Left hindlimb (tissue), 1 donor: ENCODE measurements around the gene TMUB1.
A peak's percentile ranks its signal among the peaks of the same experiment; 100 is the strongest.

Source experiments
- DNase-seq: peaks from one replicate; pipeline ENCODE4 v3.0.0-alpha.2; 2018

The TMUB1 gene

DNA sequence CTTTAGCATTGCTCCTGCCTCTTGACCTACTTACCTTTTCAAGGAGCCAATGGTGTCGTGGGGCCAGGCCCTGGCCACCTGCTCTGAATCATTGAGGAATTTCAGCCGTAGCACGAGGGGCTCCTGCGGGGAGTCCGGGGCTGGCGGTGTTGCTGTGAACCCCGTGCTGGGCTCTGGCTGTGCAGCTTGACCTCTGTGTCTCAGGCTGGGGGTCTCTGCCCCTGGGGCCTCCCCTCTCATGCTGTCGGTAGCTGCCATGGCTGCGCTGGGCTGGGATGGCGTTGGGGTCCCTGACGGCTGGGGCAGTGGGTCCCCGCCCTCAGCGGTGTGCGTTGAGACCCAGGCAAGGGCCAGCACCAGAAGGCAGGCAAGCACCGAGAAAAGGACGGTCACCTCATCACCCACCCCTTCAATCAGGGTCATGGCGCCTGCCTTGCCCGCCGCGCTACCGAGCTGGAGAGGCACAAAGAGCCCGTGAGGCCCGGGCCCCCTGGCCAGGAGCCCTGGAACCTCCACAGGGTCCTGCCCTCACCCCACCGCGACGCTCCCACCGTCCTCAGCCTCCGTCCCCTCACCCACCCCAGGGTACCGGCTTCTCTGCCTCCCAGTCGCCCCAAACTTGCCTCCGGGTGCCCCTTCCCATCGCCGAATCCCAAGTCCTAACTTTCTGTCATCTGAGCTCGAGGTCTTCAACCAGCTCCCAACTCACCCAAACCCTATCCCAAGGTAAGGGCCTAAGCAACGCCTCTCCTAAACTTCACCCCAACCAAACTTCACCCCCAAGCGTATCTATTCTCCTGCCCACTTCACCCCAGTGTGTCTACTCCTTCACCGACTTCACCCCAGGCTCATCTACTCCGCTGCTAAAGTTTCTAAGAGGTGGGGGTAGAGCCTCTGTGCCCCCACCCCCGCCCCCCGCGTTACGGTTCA, 887 bp downstream of the TMUB1 start:
- DNase-seq, result no peak

DNA sequence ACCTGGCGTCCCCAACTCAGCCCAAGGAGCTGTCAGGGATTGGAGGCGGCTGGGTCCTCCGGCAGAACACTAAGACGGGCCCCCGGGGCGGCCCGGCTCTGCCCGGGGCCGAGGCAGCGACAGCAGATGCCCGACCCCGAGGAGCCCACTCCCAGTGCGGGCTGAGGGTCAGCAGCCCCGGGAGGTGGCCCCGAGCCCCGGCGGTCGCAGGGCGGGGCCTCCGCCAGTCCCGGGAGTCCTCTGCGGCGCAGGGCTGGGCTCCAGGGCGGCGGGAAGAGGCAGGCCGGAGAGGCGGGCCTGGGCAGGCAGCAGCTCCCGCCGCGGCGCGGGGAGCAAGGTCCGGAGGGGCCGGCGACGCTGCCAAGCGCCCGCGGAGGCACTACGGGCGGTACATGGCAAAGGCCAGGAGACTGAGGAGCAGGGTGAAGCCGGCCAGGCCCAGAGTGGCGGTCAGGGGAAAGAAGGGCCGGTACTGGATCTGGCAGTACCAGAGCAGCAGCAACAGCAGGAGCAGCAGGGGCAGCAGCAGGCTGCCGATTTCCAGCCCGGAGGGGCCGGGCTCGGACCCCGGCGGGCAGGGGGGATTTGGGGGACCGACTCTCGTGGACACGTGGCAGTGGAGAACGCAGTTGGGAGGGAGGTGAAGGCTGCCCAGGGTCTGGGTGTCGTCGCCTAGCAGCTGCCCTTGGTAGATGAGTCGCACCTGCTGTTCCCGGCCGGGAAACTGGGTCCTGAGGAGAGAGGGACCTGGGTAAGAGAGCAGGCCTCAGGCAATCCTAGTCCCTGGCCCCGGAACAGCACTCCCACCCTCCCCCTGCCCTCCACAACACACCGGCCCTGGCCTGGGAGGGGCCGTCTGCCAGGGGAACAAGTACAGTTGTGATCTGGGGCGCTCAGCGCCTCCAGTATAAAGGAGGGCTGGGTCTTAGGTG, 1.9 kb downstream of the TMUB1 start:
- peak; percentile 61 for DNase-seq

DNA sequence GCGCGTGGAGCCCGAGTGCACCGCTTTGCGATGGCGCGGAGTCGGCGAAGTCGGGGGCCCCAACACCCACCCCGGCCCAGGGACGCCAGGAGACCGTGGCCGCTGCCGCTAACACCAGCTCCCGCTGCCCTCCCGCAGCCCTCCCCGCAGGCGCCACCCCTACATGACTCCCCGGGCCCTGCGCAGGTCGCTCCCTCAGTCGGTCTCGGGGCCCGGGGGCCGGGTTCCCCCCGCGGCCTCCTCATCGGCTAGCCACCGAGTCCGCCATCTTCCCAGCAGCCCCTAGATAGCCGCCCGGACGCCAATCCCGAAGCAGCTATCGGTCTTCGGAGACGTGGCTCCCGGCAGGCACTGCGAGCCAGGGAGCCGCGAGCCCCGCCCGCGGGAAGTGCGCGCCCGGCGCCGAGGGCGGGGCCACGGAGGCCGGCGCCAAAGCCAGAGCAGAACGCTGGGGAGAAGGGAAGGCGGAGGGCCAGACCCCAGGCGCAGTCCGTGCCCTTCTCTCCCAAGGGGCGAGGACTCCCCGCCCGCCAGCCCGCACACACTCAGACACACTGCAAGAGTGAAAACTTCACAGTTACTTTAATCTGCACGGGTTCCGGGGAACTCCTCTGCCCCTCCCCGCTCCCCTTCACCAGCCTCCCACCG, 2.6 kb downstream of the TMUB1 start, which contains the start of gene FASTK:
Gene FASTK, minus strand, starts transcription at position 288 of the 648 bp plus-strand sequence. Its CDS starts 43 bp downstream, at position 245.
- peak; percentile 94 for DNase-seq

DNA sequence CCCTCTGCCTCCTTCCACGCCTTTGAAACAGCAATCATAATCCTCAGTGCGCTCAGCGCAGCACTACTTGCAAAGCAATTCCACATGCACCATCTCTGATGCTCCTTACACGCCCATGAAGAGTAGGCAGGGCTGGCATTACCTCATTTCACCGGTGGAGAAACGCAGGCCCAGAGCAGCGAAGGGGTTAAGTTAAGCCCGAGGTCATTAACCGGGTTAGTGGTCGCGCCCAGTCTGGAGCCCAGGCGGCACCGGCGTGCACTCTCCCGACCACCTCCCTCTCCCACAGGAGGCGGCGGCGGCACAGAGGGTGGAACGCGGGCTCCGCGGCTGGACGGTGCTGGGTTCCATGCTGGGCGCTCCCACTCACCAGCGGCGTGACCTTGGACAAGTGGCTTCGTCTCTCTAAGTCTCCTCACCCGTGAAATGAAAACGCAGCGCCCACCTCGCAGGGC, 3.2 kb downstream of the TMUB1 start:
- DNase-seq, result no peak

DNA sequence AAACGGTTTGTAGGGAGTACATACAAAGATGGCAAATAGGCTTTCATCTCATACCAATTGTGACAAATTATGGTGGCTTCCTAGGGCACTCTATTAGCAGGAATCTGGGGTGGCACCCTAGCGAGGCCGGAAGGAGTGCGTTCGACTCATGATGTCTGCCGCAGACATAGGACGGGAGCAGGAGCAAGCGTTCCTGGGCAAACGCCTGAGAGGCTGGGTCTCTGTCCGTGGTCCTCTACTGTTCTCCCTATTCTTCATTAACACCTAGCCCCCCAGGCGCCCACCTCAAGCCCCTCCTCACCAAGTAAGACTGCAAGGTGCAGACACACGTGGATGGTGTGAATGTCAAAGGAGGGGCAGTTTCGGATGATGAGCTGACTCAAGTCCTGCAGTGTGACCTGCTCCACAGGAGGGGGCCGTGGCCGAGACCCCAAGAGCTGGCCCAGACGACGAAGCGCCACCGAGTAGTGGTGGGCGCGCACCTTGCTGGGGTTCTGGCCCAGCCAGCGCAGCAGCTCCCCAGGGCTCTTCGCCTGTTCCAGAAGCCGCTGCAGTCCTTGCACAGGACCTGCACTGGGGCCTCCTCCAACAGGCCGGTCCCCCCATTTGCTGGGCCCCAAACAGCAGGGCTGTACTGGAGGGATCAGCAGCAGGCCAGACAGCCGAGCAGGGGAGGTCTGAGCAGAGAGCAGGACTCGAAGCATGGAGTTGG, 3.9 kb downstream of the TMUB1 start:
- no peak for DNase-seq

DNA sequence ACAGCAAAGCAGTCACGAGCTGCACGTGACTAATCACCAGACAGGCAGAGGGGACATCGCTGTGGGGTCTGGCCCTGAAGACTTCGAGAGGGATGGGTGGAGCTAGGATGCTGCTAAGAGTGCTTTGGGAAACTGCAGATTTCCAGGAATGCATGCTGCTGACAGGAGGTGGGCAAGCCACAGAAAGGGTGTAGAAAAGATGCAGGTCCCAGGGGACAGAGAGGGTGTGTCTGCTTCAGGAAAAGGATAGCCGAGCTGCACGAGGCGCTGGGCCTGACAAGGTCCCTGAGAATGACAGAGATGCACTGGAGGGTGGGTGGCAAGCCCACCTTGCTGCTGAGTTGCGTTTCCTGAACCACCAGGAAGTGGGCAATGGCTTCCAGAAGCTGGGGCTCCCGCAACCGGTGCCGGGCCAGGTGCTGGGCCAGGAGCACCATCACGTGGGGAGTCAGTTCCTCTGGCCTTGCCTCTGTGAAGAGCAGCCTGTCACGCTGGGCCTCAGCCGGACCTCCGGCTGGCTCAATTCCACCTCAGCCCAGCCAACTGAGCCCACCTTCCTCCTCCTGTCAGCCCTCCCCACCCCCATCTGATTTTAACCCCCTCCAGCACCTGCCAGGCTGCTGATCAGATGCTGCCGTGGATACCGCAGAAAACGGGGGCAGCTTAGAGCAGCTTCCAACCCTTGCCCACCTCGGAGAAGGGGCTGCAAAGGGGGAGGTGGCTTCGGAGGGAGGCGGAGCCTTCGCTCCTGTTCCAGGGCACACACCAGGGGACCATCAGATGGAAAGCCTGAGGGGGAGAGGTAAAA, 4.9 kb downstream of the TMUB1 start:
- DNase-seq, result no peak

DNA sequence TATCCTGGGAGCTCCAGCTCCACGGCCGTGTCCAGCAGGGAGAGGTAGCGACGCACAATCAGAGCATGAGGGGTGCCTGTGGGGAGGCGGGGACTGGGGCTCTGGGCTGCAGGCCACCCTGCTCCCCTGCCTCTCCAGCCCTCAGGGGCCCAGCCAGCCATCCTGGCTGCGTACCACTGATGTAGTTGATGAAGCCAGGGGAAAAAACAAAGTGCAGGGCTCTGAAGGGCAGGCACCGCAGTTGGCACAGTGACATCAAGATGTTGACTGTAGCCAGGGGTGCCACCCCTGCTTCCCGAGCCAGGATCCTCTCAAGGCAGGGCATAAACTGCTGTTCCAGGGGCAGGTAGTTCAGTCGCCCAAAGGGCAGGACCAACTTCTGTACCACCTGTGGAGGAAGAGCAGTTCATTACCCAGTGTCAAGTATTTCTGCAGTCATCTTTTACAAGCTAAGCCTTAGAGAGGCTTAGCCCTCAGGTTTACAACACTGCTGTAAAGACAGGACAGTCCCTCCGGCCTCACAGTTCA, 5.5 kb downstream of the TMUB1 start:
- no peak for DNase-seq

DNA sequence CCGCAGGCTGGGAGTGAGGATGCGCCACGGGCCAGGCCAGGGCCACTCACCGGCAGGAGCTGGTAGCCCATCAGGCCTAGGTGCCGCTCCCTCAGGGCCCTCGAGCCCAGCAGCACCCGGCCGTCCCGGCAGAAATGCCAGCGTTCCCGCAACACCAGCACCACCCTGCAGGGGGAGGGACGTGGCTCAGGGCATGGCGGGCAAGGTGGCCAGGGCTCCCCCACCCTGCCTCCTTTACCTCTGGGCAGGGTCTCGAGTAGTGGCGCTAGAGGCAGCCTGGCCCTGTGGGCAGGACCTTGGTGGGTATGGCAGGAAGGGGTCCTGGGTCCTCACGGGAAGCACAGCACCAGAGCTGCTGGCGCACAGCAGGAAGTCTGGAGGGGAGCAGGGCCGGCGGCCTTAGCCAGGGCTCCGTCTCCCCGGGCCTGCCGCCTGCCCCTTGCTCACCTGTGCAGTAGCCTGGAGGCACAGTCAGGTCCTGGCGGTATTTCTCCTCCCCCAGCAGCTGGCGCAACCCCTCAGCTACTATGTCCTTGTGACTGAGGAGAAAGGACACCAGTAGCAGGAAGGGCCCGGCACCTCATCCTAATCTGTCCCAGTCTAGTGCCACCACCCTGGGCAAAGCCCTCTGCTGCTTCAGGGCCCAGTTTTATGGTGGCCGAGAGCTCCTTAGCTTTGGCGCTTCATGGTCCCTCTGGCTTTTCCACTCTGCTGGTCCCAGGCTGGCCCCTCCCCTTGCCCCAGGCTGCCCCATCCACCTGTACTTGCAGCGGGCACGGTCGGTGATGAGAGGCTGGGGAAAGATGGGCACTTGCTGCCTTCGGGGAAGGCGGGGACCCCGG, 6.2 kb downstream of the TMUB1 start:
- no peak for DNase-seq

DNA sequence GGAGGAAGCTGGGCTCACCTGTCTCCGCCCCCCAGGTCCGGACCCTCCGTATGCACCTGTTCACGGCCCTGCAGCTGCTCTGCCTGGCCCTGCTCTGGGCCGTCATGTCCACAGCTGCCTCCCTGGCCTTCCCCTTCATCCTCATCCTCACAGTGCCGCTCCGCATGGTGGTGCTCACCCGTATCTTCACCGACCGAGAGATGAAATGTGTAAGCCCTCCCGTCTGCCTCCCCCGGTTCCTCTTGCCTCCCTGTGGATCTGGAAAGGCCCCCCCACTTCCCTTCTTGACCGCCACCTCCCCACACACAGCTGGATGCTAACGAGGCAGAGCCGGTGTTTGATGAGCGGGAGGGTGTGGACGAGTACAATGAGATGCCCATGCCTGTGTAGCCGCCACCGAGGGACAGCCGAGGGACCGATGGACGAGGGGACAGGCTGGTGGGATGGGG, 7.3 kb downstream of the TMUB1 start:
- no peak for DNase-seq

DNA sequence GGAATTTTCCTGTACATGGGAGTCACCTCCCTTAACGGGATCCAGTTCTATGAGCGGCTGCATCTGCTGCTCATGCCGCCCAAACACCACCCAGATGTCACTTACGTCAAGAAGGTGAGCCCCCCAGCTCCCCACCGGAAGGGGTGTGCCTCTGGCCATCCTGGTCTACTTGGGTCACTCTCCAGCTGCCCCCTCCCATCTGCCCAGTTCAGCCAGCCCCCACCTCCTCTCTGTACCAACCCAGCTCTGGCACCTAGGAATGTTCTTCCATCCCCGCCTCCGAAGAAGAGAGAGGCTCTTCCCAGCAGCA, 7.7 kb downstream of the TMUB1 start:
- no peak for DNase-seq

DNA sequence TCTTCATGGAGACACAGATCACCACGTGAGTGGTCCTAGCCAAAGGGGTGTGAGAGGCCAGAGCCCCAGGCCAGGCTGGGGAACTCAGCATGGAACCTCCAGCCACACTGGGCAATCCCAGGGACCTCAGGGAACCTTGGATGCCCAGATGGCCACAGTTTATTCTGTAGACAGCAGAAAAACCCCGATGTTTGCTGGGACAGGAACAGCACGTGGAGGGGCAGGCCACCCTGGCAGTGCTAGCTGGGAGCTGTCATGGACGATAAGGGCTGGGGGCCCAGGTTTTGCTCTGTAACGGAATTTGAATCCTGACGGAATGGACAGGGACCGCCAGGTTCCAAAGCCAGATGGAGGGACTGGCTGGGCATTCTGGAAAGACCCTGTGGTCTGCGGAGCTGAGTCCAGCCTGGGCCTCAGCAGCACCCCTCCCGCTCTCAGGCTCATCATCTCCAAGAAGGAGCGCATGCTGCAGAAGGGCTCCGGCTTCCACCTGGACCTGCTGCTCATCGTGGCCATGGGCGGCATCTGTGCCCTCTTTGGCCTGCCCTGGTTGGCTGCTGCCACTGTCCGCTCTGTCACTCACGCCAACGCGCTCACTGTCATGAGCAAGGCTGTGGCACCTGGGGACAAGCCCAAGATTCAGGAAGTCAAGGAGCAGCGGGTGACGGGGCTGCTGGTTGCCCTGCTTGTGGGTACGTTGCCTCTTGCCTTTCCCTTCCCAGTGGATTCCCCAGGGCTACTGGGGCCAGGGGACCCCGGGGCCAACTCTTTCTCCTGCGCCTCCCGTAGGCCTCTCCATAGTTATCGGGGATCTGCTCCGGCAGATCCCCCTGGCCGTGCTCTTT, 8.3 kb downstream of the TMUB1 start:
- DNase-seq, result no peak

DNA sequence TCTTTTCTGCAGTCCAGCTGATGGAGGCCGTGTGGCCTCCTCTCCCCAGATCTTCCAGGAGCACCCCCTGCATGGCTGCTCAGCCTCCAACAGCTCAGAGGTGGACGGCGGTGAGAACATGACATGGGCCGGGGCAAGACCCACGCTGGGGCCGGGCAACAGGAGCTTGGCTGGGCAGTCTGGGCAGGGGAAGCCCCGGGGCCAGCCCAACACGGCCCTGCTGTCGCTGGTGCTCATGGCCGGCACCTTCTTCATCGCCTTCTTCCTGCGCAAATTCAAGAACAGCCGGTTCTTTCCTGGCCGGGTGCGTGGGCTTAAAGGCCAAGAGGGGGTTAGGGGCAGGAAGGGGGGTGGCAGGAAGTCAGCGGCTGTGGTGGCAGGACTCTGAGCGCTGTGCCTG, 9.3 kb downstream of the TMUB1 start:
- DNase-seq, result no peak

DNA sequence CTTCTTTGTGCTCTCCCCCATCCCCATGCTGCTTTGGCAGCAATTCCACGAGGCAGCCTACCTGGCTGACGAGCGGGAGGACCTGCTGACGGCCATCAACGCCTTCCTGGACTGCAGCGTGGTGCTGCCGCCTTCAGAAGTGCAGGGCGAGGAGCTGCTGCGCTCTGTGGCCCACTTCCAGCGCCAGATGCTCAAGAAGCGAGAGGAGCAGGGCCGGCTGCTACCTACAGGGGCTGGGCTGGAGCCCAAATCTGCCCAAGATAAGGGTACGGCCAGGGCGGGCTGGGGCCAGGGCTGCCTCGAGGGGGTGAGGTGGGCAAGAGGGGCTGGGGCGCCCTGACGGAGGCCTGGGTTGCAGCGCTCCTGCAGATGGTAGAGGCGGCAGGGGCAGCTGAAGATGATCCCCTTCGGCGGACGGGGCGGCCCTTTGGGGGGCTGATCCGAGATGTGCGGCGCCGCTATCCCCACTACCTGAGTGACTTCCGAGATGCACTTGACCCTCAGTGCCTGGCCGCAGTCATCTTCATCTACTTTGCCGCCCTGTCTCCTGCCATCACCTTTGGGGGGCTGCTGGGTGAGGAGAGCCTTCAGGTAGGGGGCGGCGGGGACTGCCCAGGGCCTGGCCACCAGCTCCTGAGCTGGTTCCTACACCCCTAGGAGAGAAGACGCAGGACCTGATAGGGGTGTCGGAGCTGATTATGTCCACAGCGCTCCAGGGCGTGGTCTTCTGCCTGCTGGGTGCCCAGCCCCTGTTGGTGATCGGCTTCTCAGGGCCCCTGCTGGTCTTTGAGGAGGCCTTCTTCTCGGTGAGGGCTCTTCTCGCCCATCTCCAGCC, 12.0 kb downstream of the TMUB1 start:
- DNase-seq, result no peak

DNA sequence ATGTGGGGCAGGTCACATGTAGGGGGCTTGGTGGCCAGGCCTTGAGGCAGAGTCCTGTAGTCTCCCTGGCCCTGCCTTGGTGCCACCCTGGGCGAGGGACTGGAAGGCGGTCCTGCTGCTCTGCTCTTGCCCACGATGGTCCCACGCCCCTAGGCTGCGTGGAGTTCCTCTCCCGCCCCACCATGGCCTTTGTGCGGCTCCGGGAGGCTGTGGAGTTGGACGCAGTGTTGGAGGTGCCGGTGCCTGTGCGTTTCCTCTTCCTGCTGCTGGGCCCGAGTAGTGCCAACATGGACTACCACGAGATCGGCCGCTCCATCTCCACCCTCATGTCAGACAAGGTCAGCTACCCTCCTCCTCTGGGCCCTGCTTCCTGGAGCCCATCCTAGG, 12.7 kb downstream of the TMUB1 start:
- DNase-seq, result no peak

DNA sequence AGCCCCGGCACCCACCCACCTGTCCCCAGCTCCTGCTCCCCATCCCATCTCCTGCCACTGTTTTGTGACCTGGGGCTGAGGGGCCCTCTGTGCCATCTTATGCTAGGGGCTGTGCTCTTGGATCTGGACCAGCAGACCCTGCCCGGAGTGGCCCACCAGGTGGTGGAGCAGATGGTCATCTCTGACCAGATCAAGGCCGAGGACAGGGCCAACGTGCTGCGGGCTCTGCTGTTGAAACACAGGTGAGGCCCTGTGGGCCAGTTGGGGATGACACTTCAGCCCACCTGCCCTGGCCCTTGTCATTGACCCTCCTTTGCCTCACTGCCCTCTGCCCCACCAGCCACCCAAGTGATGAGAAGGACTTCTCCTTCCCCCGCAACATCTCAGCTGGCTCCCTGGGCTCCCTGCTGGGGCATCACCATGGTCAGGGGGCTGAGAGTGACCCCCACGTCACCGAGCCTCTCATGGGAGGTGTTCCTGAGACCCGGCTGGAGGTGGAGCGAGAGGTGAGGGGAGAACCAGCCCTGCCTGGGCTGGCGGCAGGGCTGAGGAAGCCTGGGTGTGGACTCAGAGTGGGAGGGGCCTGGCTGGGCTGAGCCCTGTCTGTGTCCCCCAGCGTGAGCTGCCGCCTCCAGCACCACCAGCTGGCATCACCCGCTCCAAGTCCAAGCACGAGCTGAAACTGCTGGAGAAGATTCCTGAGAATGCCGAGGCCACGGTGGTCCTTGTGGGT, 13.3 kb downstream of the TMUB1 start:
- no peak for DNase-seq

DNA sequence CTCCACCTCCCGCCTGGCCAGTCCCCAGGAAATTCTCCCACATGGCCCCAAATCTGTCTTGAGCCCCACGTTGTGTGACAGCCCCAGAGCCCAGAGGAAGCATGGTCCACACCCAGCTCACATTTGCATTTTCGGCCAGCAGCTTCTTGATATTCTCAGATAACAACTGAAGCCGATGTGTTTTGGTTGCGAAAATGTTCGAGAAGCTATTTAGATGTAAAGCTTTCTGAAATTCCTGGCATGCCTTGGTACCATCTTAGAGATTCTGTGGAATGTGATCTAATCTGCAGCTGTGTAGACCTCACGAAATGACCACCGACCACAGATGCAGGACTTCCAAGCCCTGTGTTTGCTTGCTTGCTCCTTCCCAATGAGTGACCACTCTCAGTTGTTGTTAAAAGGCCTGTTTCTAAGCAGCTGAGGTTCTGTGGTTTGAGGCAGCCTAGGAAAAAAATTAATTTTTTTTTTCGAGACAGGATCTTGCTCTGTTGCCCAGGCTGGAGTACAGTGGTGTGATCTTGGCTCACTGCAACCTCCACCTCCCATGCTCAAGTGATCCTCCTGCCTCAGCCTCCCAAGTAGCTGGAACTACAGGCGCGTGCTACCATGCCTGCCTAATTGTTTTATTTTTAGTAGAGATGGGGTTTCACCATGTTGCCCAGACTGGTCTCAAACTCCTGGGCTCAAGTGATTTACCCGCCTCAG, 15.1 kb downstream of the TMUB1 start:
- DNase-seq, result no peak
